Kidney (tissue), 14 donors: Measurements from ENCODE around the gene RAB43. TPM values are rescaled to one million over a fixed set of nuclear protein-coding genes. Genes with fewer than 3 reads are reported as not detected.
"Not testable (repeated sequence)": the region's sequence is repeated elsewhere in the genome, so short reads cannot be mapped to it uniquely, and the experiment has no call there.

Experiments
- DNase-seq, 5 donors: peaks; one replicate each; pipeline ENCODE4 v3.0.0-alpha.2; 2013 to 2020
- FAIRE-seq: peaks from 2 replicates; lab custom pipeline; 2012; peaks lifted over from hg19 to GRCh38; lab: Jason Lieb, UNC
- H3K27ac ChIP-seq, 2 donors: one replicate each; pipeline ENCODE4 v1.7.0; 2013; ENCODE audit warnings: low read depth in 2 of 2, low read length in 2 of 2, inconsistent platforms in 1 of 2
- H3K27me3 ChIP-seq: one replicate; pipeline ENCODE4 v1.7.1; 2013; ENCODE audit warnings: low read length, inconsistent platforms; ENCODE audit not compliant: control insufficient read depth, insufficient read depth
- H3K36me3 ChIP-seq, 3 donors: one replicate each; pipeline versions ENCODE4 v1.7.0 to v1.7.1; 2013; ENCODE audit warnings: low read length in 3 of 3, control low read depth in 1 of 3, inconsistent platforms in 1 of 3; ENCODE audit not compliant: insufficient read depth in 3 of 3, control insufficient read depth in 2 of 3
- H3K4me1 ChIP-seq, 3 donors: one replicate each; pipeline versions ENCODE4 v1.7.0 to v1.7.1; 2013; ENCODE audit warnings: low read length in 3 of 3, inconsistent platforms in 1 of 3, low read depth in 1 of 3; ENCODE audit not compliant: control insufficient read depth in 2 of 3, insufficient read depth in 2 of 3
- H3K4me3 ChIP-seq, 3 donors: one replicate each; pipeline versions ENCODE4 v1.7.0 to v1.8.1; 2013; ENCODE audit warnings: low read length in 3 of 3, control low read depth in 1 of 3, inconsistent platforms in 1 of 3
- H3K9ac ChIP-seq, 3 donors: one replicate each; pipeline versions ENCODE4 v1.7.0 to v1.7.1; 2013; ENCODE audit warnings: low read length in 3 of 3, control low read depth in 1 of 3, inconsistent platforms in 1 of 3
- H3K9me3 ChIP-seq, 3 donors: one replicate each; pipeline versions ENCODE4 v1.7.0 to v1.7.1; 2013; ENCODE audit warnings: low read length in 3 of 3, control low read depth in 1 of 3, inconsistent platforms in 1 of 3; ENCODE audit not compliant: control insufficient read depth in 2 of 3, insufficient read depth in 1 of 3
- intact Hi-C: fragments of 100-400 bp; cut with DNase I; formaldehyde crosslinking; loops from one replicate; pipeline ENCODE4 v1.11.1; 2022
- polyA plus RNA-seq: library from polyadenylated mRNA; stranded (reverse); fragments of 350-450 nt; fragmentation: Illumina TruSeq; extraction: RNeasy Lipid Tissue Mini Kit (QIAGEN cat#74804); gene quantifications from one replicate; pipeline ENCODE4 v1.2.3, GENCODE V29; 2014; ENCODE audit warnings: low read depth, low replicate concordance; ENCODE audit not compliant: insufficient read depth
- total RNA-seq: library from RNA; stranded (reverse); fragmentation: NEBNext Ultra II Directional; extraction: Animal tissue kit (Norgen Biotek cat#: 25700); gene quantifications from one replicate; pipeline ENCODE4 v1.2.1, GENCODE V29; 2021
- TF ChIP-seq, protein P1 (sequence below): IDR thresholded peaks from 3 replicates; pipeline ENCODE4 v1.5.1; 2012; ENCODE audit warnings: mild to moderate bottlenecking, moderate library complexity, borderline replicate concordance; ENCODE audit not compliant: insufficient read depth; ENCODE audit errors: extremely low read depth
- donor health status: control.
- donor health status: control.
- donor health status: control.
- donor health status: control.
- donor health status: control.
- donor health status: DM: yes; HTN: yes; CAD: no.
- donor health status: Normal renal cell carcinoma (clear cell type).

RAB43 gene
- total and polyA plus RNA-seq, 2 donors from 2014 or later = 5.5 to 27.6 TPM

DNA sequence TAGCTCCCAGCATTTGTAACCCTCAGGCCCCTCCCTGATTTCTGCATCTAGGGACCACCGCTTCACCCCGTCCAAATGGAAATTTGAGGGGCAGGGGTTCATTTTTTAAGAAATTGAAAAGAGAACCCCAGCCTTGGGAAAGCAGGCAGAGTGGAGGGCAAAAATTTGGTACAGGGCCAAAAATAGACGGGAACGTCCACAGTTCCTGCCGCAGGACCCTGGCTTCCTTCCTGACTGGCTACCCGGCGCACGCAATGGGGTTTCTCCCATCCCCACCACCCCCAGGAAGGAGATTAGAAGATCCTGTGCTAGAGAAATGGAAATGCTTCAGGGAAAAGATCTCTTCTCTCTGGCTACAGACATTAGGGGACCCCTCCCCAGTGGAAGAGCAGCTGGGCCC is 40.1 kb downstream of the RAB43 start:
- TF ChIP-seq, protein P1, sequence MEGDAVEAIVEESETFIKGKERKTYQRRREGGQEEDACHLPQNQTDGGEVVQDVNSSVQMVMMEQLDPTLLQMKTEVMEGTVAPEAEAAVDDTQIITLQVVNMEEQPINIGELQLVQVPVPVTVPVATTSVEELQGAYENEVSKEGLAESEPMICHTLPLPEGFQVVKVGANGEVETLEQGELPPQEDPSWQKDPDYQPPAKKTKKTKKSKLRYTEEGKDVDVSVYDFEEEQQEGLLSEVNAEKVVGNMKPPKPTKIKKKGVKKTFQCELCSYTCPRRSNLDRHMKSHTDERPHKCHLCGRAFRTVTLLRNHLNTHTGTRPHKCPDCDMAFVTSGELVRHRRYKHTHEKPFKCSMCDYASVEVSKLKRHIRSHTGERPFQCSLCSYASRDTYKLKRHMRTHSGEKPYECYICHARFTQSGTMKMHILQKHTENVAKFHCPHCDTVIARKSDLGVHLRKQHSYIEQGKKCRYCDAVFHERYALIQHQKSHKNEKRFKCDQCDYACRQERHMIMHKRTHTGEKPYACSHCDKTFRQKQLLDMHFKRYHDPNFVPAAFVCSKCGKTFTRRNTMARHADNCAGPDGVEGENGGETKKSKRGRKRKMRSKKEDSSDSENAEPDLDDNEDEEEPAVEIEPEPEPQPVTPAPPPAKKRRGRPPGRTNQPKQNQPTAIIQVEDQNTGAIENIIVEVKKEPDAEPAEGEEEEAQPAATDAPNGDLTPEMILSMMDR = no peak

DNA sequence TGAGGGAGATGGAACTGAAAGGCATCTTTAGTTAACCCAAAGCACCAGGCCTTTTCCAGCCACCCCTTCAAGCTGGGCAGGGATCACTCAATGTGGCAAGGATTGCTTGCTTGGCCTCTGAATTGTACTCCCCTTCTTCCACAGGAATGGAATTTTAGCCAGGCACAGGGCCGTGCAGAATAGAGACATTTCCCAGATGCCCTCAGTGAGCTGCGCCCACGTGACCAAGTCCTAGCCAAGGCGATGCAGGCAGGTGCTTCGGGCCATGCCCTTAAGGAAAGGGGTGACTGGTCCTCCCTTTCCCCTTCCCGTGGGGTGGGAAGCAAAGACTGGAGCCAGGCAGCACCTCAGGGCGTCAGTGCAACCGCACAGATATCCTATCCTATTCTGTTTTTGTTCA is 43.1 kb downstream of the RAB43 start:
- H3K27me3 ChIP-seq = no peaks in the 10 kb centered on the region
- no peak for FAIRE-seq

More for the DNA sequence above, 40.1 kb downstream of the RAB43 start:
- no peak overlapping the region for H3K27ac ChIP-seq
- FAIRE-seq (no peak), DNase-seq (no peak)
- H3K9ac ChIP-seq = no peak overlapping the region
- no peaks in the 10 kb centered on the region for H3K4me1 ChIP-seq
- H3K4me3 ChIP-seq = no peak overlapping the region
- no peaks in the 10 kb centered on the region for H3K9me3 ChIP-seq
- H3K27me3 ChIP-seq = no peaks in the 10 kb centered on the region
- no peaks in the 10 kb centered on the region for H3K36me3 ChIP-seq
- intact Hi-C loops = no loop called here

DNA sequence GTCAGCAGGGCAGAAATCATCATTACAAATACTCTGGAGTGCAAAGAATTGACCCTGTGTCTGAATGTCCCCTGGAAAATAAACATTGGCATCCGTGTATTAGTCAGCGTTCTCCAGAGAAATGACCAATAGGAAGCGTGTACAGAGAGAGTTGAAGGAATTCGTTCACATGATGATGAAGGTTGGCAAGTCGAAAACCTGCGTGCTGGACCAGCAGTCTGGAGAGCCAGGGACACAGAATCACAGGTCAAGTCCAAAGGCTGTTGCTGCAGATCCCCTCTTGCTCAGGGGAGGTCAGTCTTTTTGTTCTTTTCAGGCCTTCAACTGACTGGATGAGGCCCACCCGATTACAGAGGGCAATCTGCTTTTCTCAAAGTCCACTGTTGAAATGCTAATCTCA is 44.4 kb downstream of the RAB43 start:
- no peak for FAIRE-seq
- Histone ChIP-seq H3K4me1 (no peaks in the 10 kb centered on the region), H3K27ac (no peak overlapping the region), H3K4me3 (no peak overlapping the region), H3K9me3 (no peaks in the 10 kb centered on the region), H3K27me3 (no peaks in the 10 kb centered on the region), H3K36me3 (no peaks in the 10 kb centered on the region), H3K9ac (no peak overlapping the region)
- intact Hi-C loops = no loop called here
- no peak for DNase-seq
- TF ChIP-seq, protein P1 = no peak

More for the DNA sequence above, 43.1 kb downstream of the RAB43 start:
- H3K27ac ChIP-seq = no peak overlapping the region
- H3K4me3 ChIP-seq = no peak overlapping the region
- no peak for DNase-seq
- no peak overlapping the region for H3K9ac ChIP-seq
- H3K9me3 ChIP-seq = no peaks in the 10 kb centered on the region
- TF ChIP-seq, protein P1 = no peak
- no peaks in the 10 kb centered on the region for H3K4me1 ChIP-seq
- intact Hi-C loops = no loop called here
- H3K36me3 ChIP-seq = no peaks in the 10 kb centered on the region

DNA sequence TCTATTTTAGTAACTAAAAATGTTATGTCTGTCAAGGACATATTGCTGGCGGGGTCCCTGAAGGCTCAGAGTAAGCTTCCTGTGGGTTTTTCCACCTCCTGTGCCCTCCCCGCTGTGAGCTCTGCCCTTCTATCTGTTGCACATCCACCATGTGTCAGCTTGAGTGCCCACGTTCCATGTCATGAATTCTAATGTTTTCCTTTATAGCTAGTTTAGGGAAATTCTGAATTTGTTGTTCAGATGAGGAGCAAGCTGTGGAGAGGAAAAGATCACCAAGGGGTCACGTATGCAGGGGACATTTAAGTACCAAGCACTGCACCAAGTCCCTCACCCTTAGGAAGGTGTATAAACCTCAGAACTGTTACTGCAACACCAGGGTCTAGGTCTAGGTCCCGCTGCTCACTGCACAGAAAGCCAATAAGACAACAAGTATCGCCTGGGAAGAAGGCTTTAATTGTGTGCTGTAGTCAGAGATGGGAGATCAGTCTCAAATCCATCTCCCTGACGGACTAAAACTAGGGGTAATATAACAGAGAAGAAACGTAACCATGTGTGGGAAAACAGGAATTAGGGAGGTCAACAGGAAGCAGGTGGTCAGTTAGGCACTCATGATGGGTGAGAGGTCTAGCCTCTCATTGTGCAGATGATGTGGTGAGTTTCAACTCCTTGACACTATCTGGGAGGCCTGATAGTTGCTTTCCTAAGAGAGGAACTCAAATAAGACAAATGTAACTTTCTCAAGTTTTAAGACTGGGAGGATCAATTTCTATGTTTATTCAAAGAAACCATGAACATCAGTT is 51.3 kb downstream of the RAB43 start:
- DNase-seq (no peak), FAIRE-seq (no peak)
- H3K9me3 ChIP-seq = no peaks in the 10 kb centered on the region
- intact Hi-C loops = no loop called here
- no peak overlapping the region for H3K4me3 ChIP-seq
- H3K27ac ChIP-seq = no peak overlapping the region
- H3K36me3 ChIP-seq = no peaks in the 10 kb centered on the region
- H3K27me3 ChIP-seq = no peaks in the 10 kb centered on the region
- no peak overlapping the region for H3K9ac ChIP-seq
- TF ChIP-seq, protein P1 = no peak
- H3K4me1 ChIP-seq = no peaks in the 10 kb centered on the region

DNA sequence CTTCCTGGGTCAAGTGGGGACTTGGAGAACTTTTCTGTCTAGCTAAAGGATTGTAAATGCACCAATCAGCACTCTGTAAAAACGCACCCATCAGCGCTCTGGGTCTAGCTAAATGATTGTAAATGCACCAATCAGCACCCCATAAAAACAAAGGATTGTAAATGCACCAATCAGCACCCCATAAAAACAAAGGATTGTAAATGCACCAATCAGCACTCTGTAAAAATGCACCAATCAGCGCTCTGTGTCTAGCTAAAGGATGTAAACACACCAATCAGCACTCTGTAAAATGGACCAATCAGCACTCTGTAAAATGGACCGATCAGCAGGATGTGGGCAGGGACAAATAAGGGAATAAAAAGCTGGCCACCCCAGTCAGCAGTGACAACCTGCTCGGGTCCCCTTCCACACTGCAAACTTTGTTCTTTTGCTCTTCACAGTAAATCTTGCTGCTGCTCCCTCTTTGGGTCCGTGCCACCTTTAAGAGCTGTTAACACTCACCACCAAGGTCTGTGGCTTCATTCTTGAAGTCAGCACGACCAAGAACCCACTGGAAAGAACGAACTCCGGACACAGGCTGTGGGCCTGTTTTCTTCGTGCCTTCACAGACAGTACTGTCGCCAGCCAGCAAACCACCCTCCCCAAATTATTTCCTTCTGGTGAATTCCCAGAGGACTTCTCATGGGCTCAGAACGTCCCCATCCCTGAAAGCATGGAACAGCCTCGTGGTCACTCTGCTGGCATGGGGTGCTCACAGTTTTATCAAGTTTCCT is 52.1 kb downstream of the RAB43 start:
- H3K4me3 ChIP-seq, H3K27ac ChIP-seq, intact Hi-C loops, H3K9ac ChIP-seq, H3K27me3 ChIP-seq, H3K9me3 ChIP-seq, FAIRE-seq, H3K4me1 ChIP-seq, H3K36me3 ChIP-seq: not testable (repeated sequence)
- peak in 1 of 5 donors; percentile 23 for DNase-seq
